ENCODE data around the gene ERVV-1.
"Not testable (repeated sequence)": the region's sequence is repeated elsewhere in the genome, so short reads cannot be mapped to it uniquely, and the experiment has no call there.

ERVV-1 gene

GRCh38 chr19:53015159-53015558 is 1.4 kb downstream of the ERVV-1 start:
- no peak for DNase-seq (ENCODE audit: extremely low spot score, insufficient read length, low read depth)
- FAIRE-seq, result no peak

- FAIRE-seq (no peak), DNase-seq (ENCODE audit: extremely low spot score, insufficient read length, low read depth) (no peak)
These were observed 2.0 kb downstream of the ERVV-1 start for GRCh38 chr19:53015730-53016129.

- FAIRE-seq (no peak), DNase-seq (ENCODE audit: extremely low spot score, insufficient read length, low read depth) (no peak)
These were observed 6.0 kb downstream of the ERVV-1 start for GRCh38 chr19:53019684-53020083.

GRCh38 chr19:53028306-53028705 is 14.6 kb downstream of the ERVV-1 start:
- DNase-seq (ENCODE audit: extremely low spot score, insufficient read length, low read depth); FAIRE-seq: not testable (repeated sequence)

- no peak for DNase-seq (ENCODE audit: extremely low spot score, insufficient read length, low read depth)
- FAIRE-seq, result no peak
These were observed 20.3 kb downstream of the ERVV-1 start for GRCh38 chr19:53034054-53034453.

- DNase-seq (ENCODE audit: extremely low spot score, insufficient read length, low read depth), result no peak
- no peak for FAIRE-seq
These were observed 21.4 kb downstream of the ERVV-1 start for GRCh38 chr19:53034948-53035675.

- FAIRE-seq (no peak), DNase-seq (ENCODE audit: extremely low spot score, insufficient read length, low read depth) (no peak)
These were observed 23.7 kb downstream of the ERVV-1 start for GRCh38 chr19:53037101-53038097.

GRCh38 chr19:53041366-53041765 is 27.6 kb downstream of the ERVV-1 start:
- DNase-seq (ENCODE audit: extremely low spot score, insufficient read length, low read depth), result no peak
- no peak for FAIRE-seq

GRCh38 chr19:53045536-53045935 is 31.8 kb downstream of the ERVV-1 start:
- no peak for FAIRE-seq

GRCh38 chr19:53047379-53047778 is 33.7 kb downstream of the ERVV-1 start:
- DNase-seq (ENCODE audit: extremely low spot score, insufficient read length, low read depth) (no peak), FAIRE-seq (no peak)

More at GRCh38 chr19:53045536-53045935, 31.8 kb downstream of the ERVV-1 start:
- no peak for DNase-seq (ENCODE audit: extremely low spot score, insufficient read length, low read depth)

- DNase-seq (ENCODE audit: extremely low spot score, insufficient read length, low read depth), result no peak
- no peak for FAIRE-seq
These were observed 41.4 kb downstream of the ERVV-1 start for GRCh38 chr19:53055117-53055516.

- no peak for FAIRE-seq
- DNase-seq (ENCODE audit: extremely low spot score, insufficient read length, low read depth), result no peak
These were observed 44.3 kb downstream of the ERVV-1 start for GRCh38 chr19:53057904-53058580.
